ENCODE measurements around the gene HTRA3. TPM values are rescaled to one million over a fixed set of nuclear protein-coding genes. Genes with fewer than 3 reads are reported as not detected.

HTRA3 gene
- total RNA-seq, 1 experiment from 2014 or later: 2.3 TPM

GRCh38 chr4:8269535-8270417 lies at the start of gene HTRA3 (continued):
- peak; percentile 5; the same call in 1 of the 2 replicates for TF ChIP-seq HMGXB4 (CRISPR knock-in tag; IDR thresholded peaks at IDR 0.05)
- TF ChIP-seq ZNF121 (CRISPR knock-in tag; IDR thresholded peaks at IDR 0.05): no peak
- peak; percentile 58; the same call in 1 of the 2 replicates for TF ChIP-seq FOXP1 (CRISPR knock-in tag; IDR thresholded peaks at IDR 0.05; ENCODE audit: borderline replicate concordance)
- TF ChIP-seq ZBTB43 (CRISPR knock-in tag; IDR thresholded peaks at IDR 0.05): no peak
- 0 out of 2 replicates have a peak, but pooled peaks have one; percentile 21 for TF ChIP-seq E2F4 (CRISPR knock-in tag; IDR thresholded peaks at IDR 0.05; ENCODE audit: borderline replicate concordance, low read depth)
- no peak for TF ChIP-seq ATF3 (CRISPR knock-in tag; conservative IDR thresholded peaks at IDR 0.05)
- no peak for TF ChIP-seq E2F5 (CRISPR knock-in tag; IDR thresholded peaks at IDR 0.05)

- Mint-ChIP-seq H3K36me3 (no peaks in the 10 kb centered on the region), H3K9me3 (peaks cover 8% of the 10 kb centered on the region), H3K27me3 (ENCODE audit: low read depth) (peaks cover 3% of the 10 kb centered on the region; the same call in 1 of the 2 replicates), H3K27ac (no peak overlapping the region), H3K4me3 (no peak overlapping the region), H3K4me1 (peaks cover 8% of the 10 kb centered on the region)
- ChIA-PET CTCF (interaction anchor here (0.8 to 1.7 kb wide), 2 partner anchors 8 to 44 kb away, joined by 3 to 6 read pairs; no protein-coding TSS in a partner anchor), POLR2A (no interaction called here)
- no peak for DNase-seq (ENCODE audit: low spot score)
- no peak for ATAC-seq
- TF ChIP-seq ZNF416 (CRISPR knock-in tag; IDR thresholded peaks at IDR 0.05) (no peak), SMAD3 (CRISPR knock-in tag; IDR thresholded peaks at IDR 0.05; ENCODE audit: borderline replicate concordance) (no peak), OVOL2 (CRISPR knock-in tag; IDR thresholded peaks at IDR 0.05; ENCODE audit: borderline replicate concordance) (no peak), ZNF219 (CRISPR knock-in tag; IDR thresholded peaks at IDR 0.05; ENCODE audit: borderline replicate concordance) (no peak), NR1H2 (CRISPR knock-in tag; IDR thresholded peaks at IDR 0.05) (no peak), ZNF425 (CRISPR knock-in tag; conservative IDR thresholded peaks at IDR 0.05) (no peak), FOXP1 (CRISPR knock-in tag; IDR thresholded peaks at IDR 0.05; ENCODE audit: borderline replicate concordance) (no peak), ZNF512 (CRISPR knock-in tag; IDR thresholded peaks at IDR 0.05; ENCODE audit: borderline replicate concordance) (no peak), ATF1 (CRISPR knock-in tag; IDR thresholded peaks at IDR 0.05) (no peak)
These were observed 48.7 kb upstream of the HTRA3 start for GRCh38 chr4:8220661-8221450.
